HepG2 (cell line): ENCODE data around the gene FLT3LG.

ENCODE experiments used
- ELF4 ChIP-seq: sonication (generic); formaldehyde crosslinking; IDR thresholded peaks from 2 replicates; pipeline ENCODE4 v1.5.0; 2020; ENCODE audit warnings: missing genetic modification reagents, mild to moderate bottlenecking, moderate library complexity, borderline replicate concordance
- EP300 ChIP-seq, 3 experiments: sonication (generic) in 1 of 3; formaldehyde crosslinking in 1 of 3; IDR thresholded peaks; 2 replicates each; pipeline versions ENCODE4 v1.5.1 to v1.6.1; 2011 to 2020; ENCODE audit warnings: low read depth in 2 of 3, low read length in 2 of 3, borderline replicate concordance in 1 of 3, improper control_type of control experiment in 1 of 3, mild to moderate bottlenecking in 1 of 3, missing genetic modification reagents in 1 of 3, moderate library complexity in 1 of 3
- FIP1L1 ChIP-seq: fragments of 200-400 bp; formaldehyde crosslinking; IDR thresholded peaks from 2 replicates; pipeline ENCODE4 v1.6.1; 2018; ENCODE audit warnings: low read depth, mild to moderate bottlenecking, low read length, moderate library complexity, borderline replicate concordance; ENCODE audit not compliant: insufficient read depth
- FOXC1 ChIP-seq: sonication (generic); formaldehyde crosslinking; IDR thresholded peaks from 2 replicates; pipeline ENCODE4 v1.8.0; 2022; ENCODE audit warnings: mild to moderate bottlenecking, missing genetic modification reagents, borderline replicate concordance
- HDAC1 ChIP-seq: sonication (generic); formaldehyde crosslinking; IDR thresholded peaks from 2 replicates; pipeline ENCODE4 v1.5.1; 2020; ENCODE audit warnings: mild to moderate bottlenecking, missing genetic modification reagents
- POLR2AphosphoS5 ChIP-seq: IDR thresholded peaks from 2 replicates; pipeline ENCODE4 v1.6.1; 2012; ENCODE audit warnings: low read depth, low read length
- RAD21 ChIP-seq: fragments of 450-650 bp; formaldehyde crosslinking; IDR thresholded peaks from 2 replicates; pipeline ENCODE4 v1.5.0; 2020; ENCODE audit warnings: mild to moderate bottlenecking
- SAP130 ChIP-seq: IDR thresholded peaks from 2 replicates; pipeline ENCODE4 v1.6.1; 2016; ENCODE audit warnings: low read depth
- ZNF224 ChIP-seq: sonication (generic); formaldehyde crosslinking; IDR thresholded peaks from 2 replicates; pipeline ENCODE4 v1.5.0; 2020; ENCODE audit warnings: mild to moderate bottlenecking, missing genetic modification reagents
- ZNF562 ChIP-seq: sonication (generic); formaldehyde crosslinking; IDR thresholded peaks from 2 replicates; pipeline ENCODE4 v1.8.0; 2022; ENCODE audit warnings: missing genetic modification reagents, borderline replicate concordance
- TF ChIP-seq, protein P1 (sequence below): sonication (generic); formaldehyde crosslinking; IDR thresholded peaks from 2 replicates; pipeline ENCODE4 v1.5.0; 2020; ENCODE audit warnings: missing genetic modification reagents
- TF ChIP-seq, protein P2 (sequence below): sonication (generic); formaldehyde crosslinking; IDR thresholded peaks from 2 replicates; pipeline ENCODE4 v1.8.0; 2022; ENCODE audit warnings: mild to moderate bottlenecking, missing genetic modification reagents, borderline replicate concordance
- TF ChIP-seq, protein P3 (sequence below): sonication (generic); formaldehyde crosslinking; IDR thresholded peaks from 2 replicates; pipeline ENCODE4 v1.4.0; 2020; ENCODE audit warnings: missing genetic modification reagents

DNA sequence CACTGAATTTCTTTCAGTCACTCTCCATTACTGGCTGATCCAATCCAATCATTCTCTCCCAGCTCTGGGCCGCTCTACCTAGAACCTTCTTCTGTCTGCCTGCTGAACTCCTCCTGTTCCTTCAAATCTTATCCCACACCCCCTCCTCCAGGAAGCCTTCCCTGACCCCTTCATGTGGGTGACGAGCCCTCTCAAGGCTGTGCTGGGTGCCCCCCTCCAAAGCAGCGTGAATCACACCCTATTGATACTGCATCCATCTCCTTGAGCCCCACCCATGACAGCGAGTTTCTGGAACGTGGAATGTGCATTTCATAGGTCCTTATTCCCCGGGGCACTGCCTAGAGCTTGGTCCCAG is 25.6 kb upstream of the FLT3LG start:
- TF ChIP-seq, protein P1, sequence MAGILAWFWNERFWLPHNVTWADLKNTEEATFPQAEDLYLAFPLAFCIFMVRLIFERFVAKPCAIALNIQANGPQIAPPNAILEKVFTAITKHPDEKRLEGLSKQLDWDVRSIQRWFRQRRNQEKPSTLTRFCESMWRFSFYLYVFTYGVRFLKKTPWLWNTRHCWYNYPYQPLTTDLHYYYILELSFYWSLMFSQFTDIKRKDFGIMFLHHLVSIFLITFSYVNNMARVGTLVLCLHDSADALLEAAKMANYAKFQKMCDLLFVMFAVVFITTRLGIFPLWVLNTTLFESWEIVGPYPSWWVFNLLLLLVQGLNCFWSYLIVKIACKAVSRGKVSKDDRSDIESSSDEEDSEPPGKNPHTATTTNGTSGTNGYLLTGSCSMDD (CRISPR knock-in tag), result no peak
- no peak; the same call in 1 of the 2 replicates for TF ChIP-seq POLR2AphosphoS5
- TF ChIP-seq, protein P2, sequence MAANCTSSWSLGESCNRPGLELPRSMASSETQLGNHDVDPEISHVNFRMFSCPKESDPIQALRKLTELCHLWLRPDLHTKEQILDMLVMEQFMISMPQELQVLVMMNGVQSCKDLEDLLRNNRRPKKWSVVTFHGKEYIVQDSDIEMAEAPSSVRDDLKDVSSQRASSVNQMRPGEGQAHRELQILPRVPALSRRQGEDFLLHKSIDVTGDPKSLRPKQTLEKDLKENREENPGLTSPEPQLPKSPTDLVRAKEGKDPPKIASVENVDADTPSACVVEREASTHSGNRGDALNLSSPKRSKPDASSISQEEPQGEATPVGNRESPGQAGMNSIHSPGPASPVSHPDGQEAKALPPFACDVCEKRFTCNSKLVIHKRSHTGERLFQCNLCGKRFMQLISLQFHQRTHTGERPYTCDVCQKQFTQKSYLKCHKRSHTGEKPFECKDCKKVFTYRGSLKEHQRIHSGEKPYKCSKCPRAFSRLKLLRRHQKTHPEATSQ (CRISPR knock-in tag), result no peak
- no peak for TF ChIP-seq HDAC1 (CRISPR knock-in tag)
- no peak for TF ChIP-seq FOXC1 (CRISPR knock-in tag)
- TF ChIP-seq RAD21 (CRISPR knock-in tag), result no peak
- no peak for TF ChIP-seq FIP1L1
- TF ChIP-seq, protein P3, sequence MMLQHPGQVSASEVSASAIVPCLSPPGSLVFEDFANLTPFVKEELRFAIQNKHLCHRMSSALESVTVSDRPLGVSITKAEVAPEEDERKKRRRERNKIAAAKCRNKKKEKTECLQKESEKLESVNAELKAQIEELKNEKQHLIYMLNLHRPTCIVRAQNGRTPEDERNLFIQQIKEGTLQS (CRISPR knock-in tag), result no peak
- TF ChIP-seq EP300 (IDR thresholded peaks at IDR 0.05; ENCODE audit: low read depth in 2 of 2, low read length in 2 of 2), result no peak
- no peak for TF ChIP-seq EP300 (CRISPR knock-in tag; IDR thresholded peaks at IDR 0.05; ENCODE audit: borderline replicate concordance)
- no peak for TF ChIP-seq ZNF224
- no peak for TF ChIP-seq SAP130 (CRISPR knock-in tag)
- TF ChIP-seq ZNF562 (CRISPR knock-in tag), result no peak
- no peak for TF ChIP-seq ELF4
